ENCODE results near the gene COBLL1. TPM values are rescaled to one million over a fixed set of nuclear protein-coding genes. Genes with fewer than 3 reads are reported as not detected.

Gene COBLL1
- total and polyA plus RNA-seq, 2 of the 4 experiments (the other 2 are of a cell fraction) = 0.79 to 1.1 TPM

DNA sequence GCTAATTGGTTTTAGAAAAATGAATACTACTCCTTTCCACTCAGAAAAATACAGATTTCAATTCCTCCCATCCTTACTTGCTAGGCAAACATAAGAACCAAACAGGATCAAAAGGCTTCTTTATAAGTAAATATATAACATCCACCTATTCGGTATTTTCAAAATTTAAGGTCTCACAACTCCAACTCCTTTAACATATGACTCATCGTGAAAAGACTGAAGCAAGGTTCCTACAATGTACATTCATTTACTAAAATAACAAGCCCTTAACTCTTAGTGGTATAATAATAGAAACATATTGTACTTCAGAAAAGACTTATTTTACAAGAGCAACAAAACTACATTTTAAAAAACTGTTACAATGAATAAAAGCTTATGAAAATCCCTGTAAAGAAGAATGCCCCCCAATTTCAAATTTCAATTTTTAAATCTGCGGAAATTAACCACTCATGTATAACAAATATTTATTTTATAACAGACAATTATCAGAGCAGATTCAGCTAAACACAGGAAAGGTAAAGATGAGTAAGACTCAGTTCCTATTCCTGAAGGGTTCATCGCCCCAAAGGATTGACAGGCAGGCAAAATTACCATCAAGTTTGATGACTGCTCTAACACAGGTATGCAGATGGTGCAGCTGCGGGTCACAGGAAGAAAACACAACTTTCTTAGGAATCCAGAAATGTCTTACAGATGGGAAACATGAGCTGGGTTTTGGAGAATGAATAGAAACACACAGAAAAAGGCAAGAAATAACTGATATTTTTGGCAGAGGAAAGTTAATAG, 96.4 kb downstream of the COBLL1 start:
- no peak overlapping the region for H2AFZ ChIP-seq (replicated peaks; ENCODE audit: low read length, poor library complexity)
- no peak overlapping the region for H2AK5ac ChIP-seq (ENCODE audit: low read depth, low read length)
- CTCF ChIA-PET = interaction anchor here (0.8 kb wide), 1 partner anchor 23 kb away, joined by 4 read pairs; no protein-coding TSS in a partner anchor
- no CpG with 5 or more reads among the region's 5 CpGs for WGBS, 2 experiments (ENCODE audit: extremely low coverage in 2 of 2, insufficient read length in 1 of 2)
- H3K36me3 ChIP-seq (ENCODE audit: control insufficient read depth, insufficient read depth, low read length) = no peaks in the 10 kb centered on the region
- no peak overlapping the region for H3K9ac ChIP-seq (ENCODE audit: low read depth, low read length)
- H3K23ac ChIP-seq (ENCODE audit: low read depth, low read length) = no peak overlapping the region
- DNase-seq (peak; percentile 8), ATAC-seq (ENCODE audit: low read depth) (no peak)
- H3K4me1 ChIP-seq (ENCODE audit: control insufficient read depth, insufficient read depth, low read length) = no peaks in the 10 kb centered on the region; the same call in 1 of the 2 replicates
- no peak overlapping the region for H3K4me3 ChIP-seq (ENCODE audit: insufficient read depth, low read depth, low read length)
- no peak overlapping the region for H4K91ac ChIP-seq (ENCODE audit: insufficient read depth, low read depth, low read length)
- H3K18ac ChIP-seq (ENCODE audit: low read depth, low read length) = no peak overlapping the region
- no peak overlapping the region for H3K14ac ChIP-seq (replicated peaks; ENCODE audit: low read depth, low read length)
- H2BK120ac ChIP-seq (ENCODE audit: low read depth, low read length) = no peak overlapping the region
- H2BK15ac ChIP-seq (ENCODE audit: low read depth, low read length) = no peak overlapping the region
- no peak overlapping the region for H2BK5ac ChIP-seq (ENCODE audit: low read depth, low read length, poor library complexity, severe bottlenecking)
- H3K9me3 ChIP-seq (ENCODE audit: control insufficient read depth, insufficient read depth, low read length) = no peaks in the 10 kb centered on the region
- H3K79me1 ChIP-seq (ENCODE audit: low read depth in 1 of 2, low read length in 2 of 2) = no peaks in the 10 kb centered on the region
- dilution Hi-C loops (cut with HindIII; ENCODE audit: low sequenced_read_pairs, unreplicated experiment) = no loop called here
- BruUV-seq (replicated peaks) = no TSS peak
- H4K20me1 ChIP-seq (ENCODE audit: insufficient read depth, low read length) = no peaks in the 10 kb centered on the region
- H2BK20ac ChIP-seq (ENCODE audit: low read depth, low read length) = no peak overlapping the region
- in situ Hi-C loops (cut with MboI; ENCODE audit: low sequenced_read_pairs) = loop anchor here (25.0 kb wide), 3 partner anchors 167 to 442 kb away; no protein-coding TSS in a partner anchor
- POLR2A ChIA-PET (ENCODE audit: unreplicated experiment) = no interaction called here
- H4K5ac ChIP-seq (ENCODE audit: low read depth, low read length) = no peak overlapping the region
- H3K27ac ChIP-seq (ENCODE audit: insufficient read depth, low read length) = no peak overlapping the region
- no peak overlapping the region for H3K4ac ChIP-seq (ENCODE audit: low read depth, low read length)
- no peak overlapping the region for H4K8ac ChIP-seq (ENCODE audit: low read depth in 2 of 2, low read length in 2 of 2)
- intact Hi-C loops (cut with micrococcal nuclease) = no loop called here
- H2AK9ac ChIP-seq (replicated peaks; ENCODE audit: low read depth, low read length, poor library complexity) = no peak overlapping the region
- H3K4me2 ChIP-seq (ENCODE audit: low read depth, low read length) = no peak overlapping the region
- no peak overlapping the region for H3K56ac ChIP-seq (ENCODE audit: extremely low read depth, insufficient read depth, low read length)
- no peaks in the 10 kb centered on the region for H3K9me1 ChIP-seq (ENCODE audit: insufficient read depth, low read length)
- no peaks in the 10 kb centered on the region; the same call in 1 of the 2 replicates for H3K27me3 ChIP-seq (ENCODE audit: control insufficient read depth, insufficient read depth, low read length)
- TF ChIP-seq MAFK (IDR thresholded peaks at IDR 0.05; ENCODE audit: low read depth, low read length) = no peak
- no peak for TF ChIP-seq RCOR1 (IDR thresholded peaks at IDR 0.05; ENCODE audit: insufficient replicate concordance, low read length)
- no peak for TF ChIP-seq FOS (IDR thresholded peaks at IDR 0.05; ENCODE audit: low read depth, low read length)
- TF ChIP-seq, protein P1, sequence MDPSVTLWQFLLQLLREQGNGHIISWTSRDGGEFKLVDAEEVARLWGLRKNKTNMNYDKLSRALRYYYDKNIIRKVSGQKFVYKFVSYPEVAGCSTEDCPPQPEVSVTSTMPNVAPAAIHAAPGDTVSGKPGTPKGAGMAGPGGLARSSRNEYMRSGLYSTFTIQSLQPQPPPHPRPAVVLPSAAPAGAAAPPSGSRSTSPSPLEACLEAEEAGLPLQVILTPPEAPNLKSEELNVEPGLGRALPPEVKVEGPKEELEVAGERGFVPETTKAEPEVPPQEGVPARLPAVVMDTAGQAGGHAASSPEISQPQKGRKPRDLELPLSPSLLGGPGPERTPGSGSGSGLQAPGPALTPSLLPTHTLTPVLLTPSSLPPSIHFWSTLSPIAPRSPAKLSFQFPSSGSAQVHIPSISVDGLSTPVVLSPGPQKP (IDR thresholded peaks at IDR 0.05; ENCODE audit: borderline replicate concordance, low read depth, low read length) = no peak
- TF ChIP-seq RAD21 (IDR thresholded peaks at IDR 0.05; ENCODE audit: low read length) = no peak
- no peak for TF ChIP-seq CTCF (conservative IDR thresholded peaks at IDR 0.05; ENCODE audit: low read depth, low read length)
- TF ChIP-seq BHLHE40 (IDR thresholded peaks at IDR 0.05; ENCODE audit: low read depth, low read length) = no peak
- TF ChIP-seq USF2 (IDR thresholded peaks at IDR 0.05; ENCODE audit: low read depth, low read length) = no peak
- TF ChIP-seq SMC3 (IDR thresholded peaks at IDR 0.05; ENCODE audit: low read depth, low read length) = no peak
- no peak for TF ChIP-seq RFX5 (IDR thresholded peaks at IDR 0.05; ENCODE audit: low read depth, low read length)
- no peak for TF ChIP-seq CHD1 (IDR thresholded peaks at IDR 0.05; ENCODE audit: low read depth, low read length)
- no peak for TF ChIP-seq CEBPB (IDR thresholded peaks at IDR 0.05; ENCODE audit: low read depth, low read length)
- no peak for TF ChIP-seq POLR2A (IDR thresholded peaks at IDR 0.05; ENCODE audit: low read depth, low read length)
- no peak for TF ChIP-seq NFE2L2 (IDR thresholded peaks at IDR 0.05; ENCODE audit: low read depth, low read length)
- TF ChIP-seq MAZ (IDR thresholded peaks at IDR 0.05; ENCODE audit: borderline replicate concordance, low read depth, low read length) = no peak
